Ishikawa (cell line): ENCODE measurements around the gene SPEF2.

ENCODE experiments used
- FOXM1 ChIP-seq: IDR thresholded peaks from 2 replicates; pipeline ENCODE4 v1.6.1; 2012; ENCODE audit warnings: low read depth, borderline replicate concordance
- TAF1 ChIP-seq: IDR thresholded peaks from 2 replicates; pipeline ENCODE4 v1.6.1; 2012; ENCODE audit warnings: low read depth, mild to moderate bottlenecking
- YY1 ChIP-seq: IDR thresholded peaks from 2 replicates; pipeline ENCODE4 v1.6.1; 2012; ENCODE audit warnings: low read depth

DNA sequence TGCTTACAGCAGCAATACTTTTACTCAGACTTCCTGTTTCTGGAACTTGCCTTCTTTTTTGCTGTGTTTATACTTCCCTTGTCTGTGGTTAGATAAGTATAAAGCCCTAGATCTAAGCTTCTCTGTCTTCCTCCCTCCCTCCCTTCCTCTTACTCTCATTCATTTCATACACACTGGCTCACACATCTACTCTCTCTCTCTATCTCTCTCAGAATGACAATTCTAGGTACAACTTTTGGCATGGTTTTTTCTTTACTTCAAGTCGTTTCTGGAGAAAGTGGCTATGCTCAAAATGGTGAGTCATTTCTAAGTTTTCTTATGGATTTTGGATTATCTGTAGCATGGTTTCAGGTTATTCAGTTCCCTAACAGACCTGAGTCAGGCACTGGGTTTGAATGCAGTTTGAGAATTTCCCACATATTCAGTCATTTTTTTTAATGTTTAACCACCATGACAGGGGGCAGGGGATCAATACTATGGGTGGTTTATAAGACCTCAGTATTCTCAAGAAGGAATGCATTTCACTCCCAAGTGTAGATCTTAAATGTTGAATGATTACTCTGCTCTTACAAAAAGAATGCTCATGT, 239.2 kb downstream of the SPEF2 start, which contains the start of gene IL7R:
- TF ChIP-seq YY1 (no peak), TAF1 (no peak), FOXM1 (no peak)
